ENCODE measurements around the gene WNT5B. TPM values are rescaled to one million over a fixed set of nuclear protein-coding genes. Genes with fewer than 3 reads are reported as not detected.

Gene WNT5B
- total RNA-seq, 4 donors from 2014 or later: 5.6 to 30.9 (median 12.7) TPM

DNA sequence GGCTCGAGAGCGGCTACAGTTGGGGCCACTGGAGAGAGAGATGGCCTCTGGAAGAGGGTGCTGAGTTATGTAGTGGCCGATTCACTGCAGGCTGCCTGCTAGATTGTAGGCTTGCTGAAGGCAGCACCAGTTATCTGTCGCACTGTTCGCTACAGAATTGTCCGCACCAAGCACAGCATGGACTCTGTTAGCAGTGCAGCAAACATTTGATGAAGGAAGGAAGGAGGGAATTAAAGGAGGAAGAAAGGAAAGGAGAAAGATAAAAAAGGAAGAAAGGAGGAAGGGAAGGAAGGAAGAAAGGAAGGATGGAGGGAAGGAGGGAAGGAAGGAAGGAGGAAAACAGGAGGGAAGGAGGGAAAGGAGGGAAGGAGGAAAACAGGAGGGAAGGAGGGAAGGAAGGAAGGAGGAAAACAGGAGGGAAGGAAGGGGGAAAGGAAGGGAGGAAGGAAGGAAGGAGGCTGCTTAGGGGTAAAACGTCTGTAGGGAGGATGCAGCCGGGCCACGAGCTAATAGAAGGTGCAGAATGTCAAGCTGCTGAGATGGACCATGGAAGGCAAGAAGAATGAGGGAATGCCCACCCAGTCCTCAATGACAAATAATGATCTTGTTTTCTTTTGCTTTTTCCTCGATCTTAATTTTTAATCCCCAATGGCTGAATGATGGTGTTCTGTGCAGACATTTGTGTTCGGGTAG lies 34.6 kb downstream of the WNT5B start:
- no peaks in the 10 kb centered on the region for H3K36me3 ChIP-seq
- intact Hi-C loops (cut with DNase I): no loop called here
- no peak for DNase-seq
- peaks cover 10 to 54% (median 17%) of the 10 kb centered on the region in 3 donors for H3K4me1 ChIP-seq
- H3K27ac ChIP-seq: peak overlapping the region in 3 of 4 donors; percentile 83 to 91 (median 85)
- H3K4me3 ChIP-seq: no peak overlapping the region
- WGBS, 2 donors: 87 to 90% methylated on average over 11 of the region's 11 CpGs
- H3K27me3 ChIP-seq: no peaks in the 10 kb centered on the region
- H3K9me3 ChIP-seq: no peaks in the 10 kb centered on the region
- TF ChIP-seq, protein P1, sequence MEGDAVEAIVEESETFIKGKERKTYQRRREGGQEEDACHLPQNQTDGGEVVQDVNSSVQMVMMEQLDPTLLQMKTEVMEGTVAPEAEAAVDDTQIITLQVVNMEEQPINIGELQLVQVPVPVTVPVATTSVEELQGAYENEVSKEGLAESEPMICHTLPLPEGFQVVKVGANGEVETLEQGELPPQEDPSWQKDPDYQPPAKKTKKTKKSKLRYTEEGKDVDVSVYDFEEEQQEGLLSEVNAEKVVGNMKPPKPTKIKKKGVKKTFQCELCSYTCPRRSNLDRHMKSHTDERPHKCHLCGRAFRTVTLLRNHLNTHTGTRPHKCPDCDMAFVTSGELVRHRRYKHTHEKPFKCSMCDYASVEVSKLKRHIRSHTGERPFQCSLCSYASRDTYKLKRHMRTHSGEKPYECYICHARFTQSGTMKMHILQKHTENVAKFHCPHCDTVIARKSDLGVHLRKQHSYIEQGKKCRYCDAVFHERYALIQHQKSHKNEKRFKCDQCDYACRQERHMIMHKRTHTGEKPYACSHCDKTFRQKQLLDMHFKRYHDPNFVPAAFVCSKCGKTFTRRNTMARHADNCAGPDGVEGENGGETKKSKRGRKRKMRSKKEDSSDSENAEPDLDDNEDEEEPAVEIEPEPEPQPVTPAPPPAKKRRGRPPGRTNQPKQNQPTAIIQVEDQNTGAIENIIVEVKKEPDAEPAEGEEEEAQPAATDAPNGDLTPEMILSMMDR (IDR thresholded peaks at IDR 0.05): no peak

DNA sequence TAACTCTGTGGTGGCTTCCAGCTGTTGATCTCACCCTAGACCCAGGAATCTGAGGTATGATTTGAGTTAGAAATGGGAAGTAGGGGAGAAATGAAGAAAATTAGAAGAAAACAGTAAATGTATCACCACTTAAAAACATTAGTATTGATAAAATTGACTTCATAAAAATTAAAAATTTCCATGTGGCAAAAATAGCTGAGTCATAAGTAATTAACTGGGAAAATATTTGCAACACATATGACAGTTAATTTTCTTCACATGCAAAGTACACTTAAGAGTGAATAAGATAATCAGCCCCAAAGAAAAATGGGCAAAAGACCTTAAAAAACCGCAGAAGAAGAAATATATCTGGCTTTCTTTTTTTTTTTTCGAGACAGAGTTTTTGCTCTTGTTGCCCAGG lies 36.3 kb downstream of the WNT5B start:
- no peaks in the 10 kb centered on the region for H3K36me3 ChIP-seq
- DNase-seq: no peak
- H3K27me3 ChIP-seq: no peaks in the 10 kb centered on the region
- TF ChIP-seq, protein P1 (IDR thresholded peaks at IDR 0.05): no peak
- TF ChIP-seq POLR2A (IDR thresholded peaks at IDR 0.05): no peak
- WGBS, 2 donors: 83 to 90% methylated on average over 2 of the region's 2 CpGs
- no peak overlapping the region for H3K4me3 ChIP-seq
- peaks cover 10 to 36% (median 10%) of the 10 kb centered on the region in 3 donors for H3K4me1 ChIP-seq
- peak overlapping the region in 2 of 4 donors; percentile 23 to 34 for H3K27ac ChIP-seq
- H3K9me3 ChIP-seq: no peaks in the 10 kb centered on the region
- intact Hi-C loops (cut with DNase I): no loop called here

DNA sequence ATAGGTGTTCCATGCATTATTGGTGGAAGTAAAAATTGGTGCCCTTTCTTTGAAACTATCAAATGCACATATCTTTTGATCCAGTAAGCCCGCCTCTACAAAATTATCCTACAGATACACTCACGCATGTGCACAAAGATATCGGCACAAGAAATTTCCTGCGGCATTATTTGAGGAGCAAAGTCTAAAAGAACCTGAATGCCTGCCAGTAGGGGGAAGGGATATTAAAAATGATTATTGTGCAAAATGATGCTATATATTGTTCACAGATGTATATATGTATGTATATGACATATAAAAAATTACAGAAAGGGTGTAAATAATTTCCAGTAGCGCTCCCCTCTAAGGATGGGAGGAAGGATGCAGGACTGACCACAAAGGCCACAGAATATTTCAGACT lies 37.2 kb downstream of the WNT5B start:
- H3K27me3 ChIP-seq: no peaks in the 10 kb centered on the region
- 61 to 70% methylated on average over 5 of the region's 5 CpGs for WGBS, 2 donors
- H3K4me1 ChIP-seq: peaks cover 4 to 30% (median 6%) of the 10 kb centered on the region in 3 donors
- DNase-seq: no peak
- H3K4me3 ChIP-seq: no peak overlapping the region
- H3K36me3 ChIP-seq: no peaks in the 10 kb centered on the region
- intact Hi-C loops (cut with DNase I): no loop called here
- TF ChIP-seq POLR2A (IDR thresholded peaks at IDR 0.05): no peak
- TF ChIP-seq, protein P1 (IDR thresholded peaks at IDR 0.05): no peak
- H3K9me3 ChIP-seq: no peaks in the 10 kb centered on the region
- peak overlapping the region in 2 of 4 donors; percentile 26 to 61 for H3K27ac ChIP-seq

DNA sequence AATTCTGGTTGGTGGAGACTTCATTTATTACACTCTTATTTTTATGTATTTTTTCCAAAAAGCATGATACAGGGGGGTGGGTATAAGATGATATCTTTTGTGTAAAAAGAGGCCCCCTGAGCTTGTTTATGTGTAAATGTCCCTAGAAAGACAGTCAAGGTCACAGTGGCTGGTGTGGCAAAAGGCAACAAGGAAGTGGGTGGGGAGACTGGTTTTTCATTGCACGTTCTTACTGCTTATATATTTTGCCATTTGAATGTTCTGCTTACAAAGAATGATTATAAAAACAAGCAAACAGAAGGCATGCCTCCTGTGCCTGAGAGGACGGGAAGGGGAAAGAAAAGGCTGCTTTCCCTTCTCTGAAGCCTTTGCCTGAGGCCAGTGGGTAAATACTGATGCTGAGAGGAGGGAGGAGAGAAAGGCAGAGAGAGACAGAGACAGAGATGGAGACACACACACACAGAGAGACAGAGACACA lies 37.7 kb downstream of the WNT5B start:
- no peak for DNase-seq
- H3K4me1 ChIP-seq: peaks cover 0 to 25% (median 3%) of the 10 kb centered on the region in 3 donors

More for the DNA sequence above, 37.7 kb downstream of the WNT5B start:
- TF ChIP-seq, protein P1 (IDR thresholded peaks at IDR 0.05): no peak
- TF ChIP-seq POLR2A (IDR thresholded peaks at IDR 0.05): no peak
- intact Hi-C loops (cut with DNase I): no loop called here
- H3K36me3 ChIP-seq: no peaks in the 10 kb centered on the region
- H3K27ac ChIP-seq: peak overlapping the region; percentile 26 to 61 (median 54)
- no peaks in the 10 kb centered on the region for H3K27me3 ChIP-seq
- no peak overlapping the region for H3K4me3 ChIP-seq
- H3K9me3 ChIP-seq: no peaks in the 10 kb centered on the region
- WGBS, 2 donors: 3 to 14% methylated on average over 2 of the region's 2 CpGs

All from esophagus squamous epithelium (tissue), 5 donors.